ENCODE measurements around the gene ARNT2.

DNA sequence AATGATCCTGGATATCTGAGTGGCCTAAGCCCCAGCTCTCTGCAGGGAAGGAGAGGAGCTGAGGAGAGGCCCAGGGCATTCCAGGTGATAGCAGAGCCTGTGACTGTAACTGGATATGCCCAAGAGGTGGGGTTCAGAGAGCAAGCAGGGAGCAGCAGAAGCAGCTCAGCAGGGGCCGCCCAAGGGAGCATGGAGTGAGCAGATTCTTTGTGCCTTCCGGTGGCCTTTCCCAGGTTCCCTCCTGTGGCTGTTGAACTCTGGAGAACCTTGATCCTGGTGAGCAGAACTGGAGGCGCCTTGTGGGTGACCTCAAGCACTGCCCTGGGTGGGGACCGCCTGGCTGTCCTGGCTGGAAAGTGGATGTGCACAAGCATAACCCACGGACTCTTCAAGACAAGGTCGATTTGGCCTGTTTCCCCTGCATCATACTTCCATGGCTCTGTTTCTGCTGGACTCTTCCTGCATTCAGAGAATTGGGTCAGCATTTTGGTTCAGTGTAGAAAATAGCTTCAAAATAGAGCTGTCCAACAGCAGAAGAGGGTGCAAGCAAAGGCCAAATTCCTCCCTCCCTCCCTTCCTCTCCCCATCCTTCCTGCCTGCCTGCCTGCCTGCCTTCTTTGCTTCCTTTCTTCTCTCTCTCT lies 76.1 kb downstream of the ARNT2 start:
- TF ChIP-seq EZH2 (optimal IDR thresholded peaks at IDR 0.05; ENCODE audit: low read depth, low read length) (no peak), EZH2phosphoT487 (IDR thresholded peaks at IDR 0.05; ENCODE audit: low read length) (no peak)
- TF ChIP-seq, protein P1, sequence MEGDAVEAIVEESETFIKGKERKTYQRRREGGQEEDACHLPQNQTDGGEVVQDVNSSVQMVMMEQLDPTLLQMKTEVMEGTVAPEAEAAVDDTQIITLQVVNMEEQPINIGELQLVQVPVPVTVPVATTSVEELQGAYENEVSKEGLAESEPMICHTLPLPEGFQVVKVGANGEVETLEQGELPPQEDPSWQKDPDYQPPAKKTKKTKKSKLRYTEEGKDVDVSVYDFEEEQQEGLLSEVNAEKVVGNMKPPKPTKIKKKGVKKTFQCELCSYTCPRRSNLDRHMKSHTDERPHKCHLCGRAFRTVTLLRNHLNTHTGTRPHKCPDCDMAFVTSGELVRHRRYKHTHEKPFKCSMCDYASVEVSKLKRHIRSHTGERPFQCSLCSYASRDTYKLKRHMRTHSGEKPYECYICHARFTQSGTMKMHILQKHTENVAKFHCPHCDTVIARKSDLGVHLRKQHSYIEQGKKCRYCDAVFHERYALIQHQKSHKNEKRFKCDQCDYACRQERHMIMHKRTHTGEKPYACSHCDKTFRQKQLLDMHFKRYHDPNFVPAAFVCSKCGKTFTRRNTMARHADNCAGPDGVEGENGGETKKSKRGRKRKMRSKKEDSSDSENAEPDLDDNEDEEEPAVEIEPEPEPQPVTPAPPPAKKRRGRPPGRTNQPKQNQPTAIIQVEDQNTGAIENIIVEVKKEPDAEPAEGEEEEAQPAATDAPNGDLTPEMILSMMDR (IDR thresholded peaks at IDR 0.05; ENCODE audit: low read length) = no peak
